WTC11 (cell line): ENCODE results near the gene TANGO2.

ENCODE experiments used
- ATF6 ChIP-seq: sonication (generic); formaldehyde crosslinking; IDR thresholded peaks from 2 replicates; pipeline ENCODE4 v1.8.1; 2023; ENCODE audit warnings: mild to moderate bottlenecking, missing genetic modification reagents
- E2F1 ChIP-seq: sonication (generic); formaldehyde crosslinking; IDR thresholded peaks from 2 replicates; pipeline ENCODE4 v1.8.0; 2022; ENCODE audit warnings: mild to moderate bottlenecking, missing genetic modification reagents
- NR2C2 ChIP-seq: sonication (generic); formaldehyde crosslinking; IDR thresholded peaks from 2 replicates; pipeline ENCODE4 v1.8.0; 2022; ENCODE audit warnings: mild to moderate bottlenecking, missing genetic modification reagents
- TF ChIP-seq, protein P1 (sequence below): sonication (generic); formaldehyde crosslinking; conservative IDR thresholded peaks from 2 replicates; pipeline ENCODE4 v1.8.1; 2023; ENCODE audit warnings: mild to moderate bottlenecking, low read depth, missing genetic modification reagents, moderate library complexity
- TF ChIP-seq, protein P2 (sequence below): fragments of 200-600 bp; IDR thresholded peaks from 2 replicates; pipeline ENCODE4 v1.8.0; 2022; ENCODE audit warnings: antibody characterized with exemption

GRCh38 chr22:20099099-20099711, 78.3 kb downstream of the TANGO2 start:
- TF ChIP-seq NR2C2 (no peak), E2F1 (CRISPR knock-in tag) (no peak), ATF6 (CRISPR knock-in tag) (no peak)
- TF ChIP-seq, protein P1, sequence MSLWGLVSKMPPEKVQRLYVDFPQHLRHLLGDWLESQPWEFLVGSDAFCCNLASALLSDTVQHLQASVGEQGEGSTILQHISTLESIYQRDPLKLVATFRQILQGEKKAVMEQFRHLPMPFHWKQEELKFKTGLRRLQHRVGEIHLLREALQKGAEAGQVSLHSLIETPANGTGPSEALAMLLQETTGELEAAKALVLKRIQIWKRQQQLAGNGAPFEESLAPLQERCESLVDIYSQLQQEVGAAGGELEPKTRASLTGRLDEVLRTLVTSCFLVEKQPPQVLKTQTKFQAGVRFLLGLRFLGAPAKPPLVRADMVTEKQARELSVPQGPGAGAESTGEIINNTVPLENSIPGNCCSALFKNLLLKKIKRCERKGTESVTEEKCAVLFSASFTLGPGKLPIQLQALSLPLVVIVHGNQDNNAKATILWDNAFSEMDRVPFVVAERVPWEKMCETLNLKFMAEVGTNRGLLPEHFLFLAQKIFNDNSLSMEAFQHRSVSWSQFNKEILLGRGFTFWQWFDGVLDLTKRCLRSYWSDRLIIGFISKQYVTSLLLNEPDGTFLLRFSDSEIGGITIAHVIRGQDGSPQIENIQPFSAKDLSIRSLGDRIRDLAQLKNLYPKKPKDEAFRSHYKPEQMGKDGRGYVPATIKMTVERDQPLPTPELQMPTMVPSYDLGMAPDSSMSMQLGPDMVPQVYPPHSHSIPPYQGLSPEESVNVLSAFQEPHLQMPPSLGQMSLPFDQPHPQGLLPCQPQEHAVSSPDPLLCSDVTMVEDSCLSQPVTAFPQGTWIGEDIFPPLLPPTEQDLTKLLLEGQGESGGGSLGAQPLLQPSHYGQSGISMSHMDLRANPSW (CRISPR knock-in tag), result no peak
- TF ChIP-seq, protein P2, sequence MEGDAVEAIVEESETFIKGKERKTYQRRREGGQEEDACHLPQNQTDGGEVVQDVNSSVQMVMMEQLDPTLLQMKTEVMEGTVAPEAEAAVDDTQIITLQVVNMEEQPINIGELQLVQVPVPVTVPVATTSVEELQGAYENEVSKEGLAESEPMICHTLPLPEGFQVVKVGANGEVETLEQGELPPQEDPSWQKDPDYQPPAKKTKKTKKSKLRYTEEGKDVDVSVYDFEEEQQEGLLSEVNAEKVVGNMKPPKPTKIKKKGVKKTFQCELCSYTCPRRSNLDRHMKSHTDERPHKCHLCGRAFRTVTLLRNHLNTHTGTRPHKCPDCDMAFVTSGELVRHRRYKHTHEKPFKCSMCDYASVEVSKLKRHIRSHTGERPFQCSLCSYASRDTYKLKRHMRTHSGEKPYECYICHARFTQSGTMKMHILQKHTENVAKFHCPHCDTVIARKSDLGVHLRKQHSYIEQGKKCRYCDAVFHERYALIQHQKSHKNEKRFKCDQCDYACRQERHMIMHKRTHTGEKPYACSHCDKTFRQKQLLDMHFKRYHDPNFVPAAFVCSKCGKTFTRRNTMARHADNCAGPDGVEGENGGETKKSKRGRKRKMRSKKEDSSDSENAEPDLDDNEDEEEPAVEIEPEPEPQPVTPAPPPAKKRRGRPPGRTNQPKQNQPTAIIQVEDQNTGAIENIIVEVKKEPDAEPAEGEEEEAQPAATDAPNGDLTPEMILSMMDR, result no peak
